Peyer's patch (tissue), 4 donors: ENCODE data around the gene DKKL1.

Experiments
- CTCF ChIP-seq, 6 experiments: fragments of 450-650 bp in 4 of 6; fragments of 200-600 bp in 2 of 6; sonication (generic) in 1 of 6; IDR thresholded peaks; one replicate each; pipeline ENCODE4 v1.5.1; 2017 to 2019; ENCODE audit warnings: antibody characterized with exemption in 6 of 6, mild to moderate bottlenecking in 3 of 6, moderate library complexity in 1 of 6
- POLR2A ChIP-seq, 2 donors: fragments of 450-650 bp; IDR thresholded peaks; one replicate each; pipeline ENCODE4 v1.5.1; 2017; ENCODE audit warnings: antibody characterized with exemption in 2 of 2, mild to moderate bottlenecking in 2 of 2, moderate library complexity in 2 of 2

GRCh38 chr19:49338691-49339300 is 24.9 kb upstream of the DKKL1 start:
- TF ChIP-seq POLR2A (IDR thresholded peaks at IDR 0.05) (no peak), CTCF (IDR thresholded peaks at IDR 0.05) (no peak)
